ENCODE data around the gene PRKCI.

The PRKCI gene

DNA sequence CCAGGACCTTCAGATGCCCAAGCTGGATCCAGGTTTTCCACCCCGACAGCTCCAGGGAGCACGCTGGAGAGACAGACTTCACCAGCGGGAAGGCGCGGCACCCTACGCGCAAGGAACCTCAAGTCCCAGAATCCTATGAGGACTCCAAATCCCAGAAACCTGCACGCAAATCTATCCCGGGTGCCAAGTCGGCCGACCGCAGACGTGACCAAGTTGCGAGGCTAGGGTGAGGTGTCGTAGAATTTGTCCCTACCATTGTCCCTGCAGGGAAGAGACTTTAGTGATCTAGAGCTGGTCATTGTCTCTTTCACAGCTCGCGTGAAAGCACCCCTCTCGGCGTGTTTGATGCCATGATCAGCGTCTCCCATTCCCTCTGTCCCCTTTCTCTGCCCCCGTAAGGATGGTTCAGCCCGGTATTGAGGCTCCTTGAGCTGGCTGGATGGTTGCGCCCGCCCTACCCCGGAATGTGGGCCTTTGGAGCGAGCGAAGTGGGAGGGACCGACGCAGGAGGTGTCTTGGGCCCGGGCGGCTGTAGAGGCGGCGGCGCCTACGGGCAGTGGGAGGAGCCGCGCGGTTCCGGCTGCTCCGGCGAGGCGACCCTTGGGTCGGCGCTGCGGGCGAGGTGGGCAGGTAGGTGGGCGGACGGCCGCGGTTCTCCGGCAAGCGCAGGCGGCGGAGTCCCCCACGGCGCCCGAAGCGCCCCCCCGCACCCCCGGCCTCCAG lies at the start of gene PRKCI:
TSS of gene PRKCI (plus strand) at position 501 of the 723 bp plus-strand sequence. CDS start 246 bp downstream, outside the sequence.
- Histone ChIP-seq H4K20me1 (ENCODE audit: insufficient read depth, low read length) (no peaks in the 10 kb centered on the region), H3F3A (ENCODE audit: insufficient read depth, low read length) (peaks cover 6% of the 10 kb centered on the region), H3K4me3 (ENCODE audit: low read length) (peak within 1 kb of the TSS; percentile 71), H3K27ac (ENCODE audit: low read length) (peak within 1 kb of the TSS; percentile 61; the same call in 1 of the 2 replicates), H3K27me3 (replicated peaks; ENCODE audit: insufficient read depth, low read length) (no peaks in the 10 kb centered on the region), H3K9me3 (replicated peaks; ENCODE audit: insufficient read depth, low read length) (no peaks in the 10 kb centered on the region), H3K9me2 (replicated peaks; ENCODE audit: insufficient read depth, low read length) (no peaks in the 10 kb centered on the region), H3K79me2 (ENCODE audit: low read length) (peaks cover 36% of the 10 kb centered on the region), H3K9ac (ENCODE audit: low read length) (peak within 1 kb of the TSS; percentile 87), H3K4me1 (ENCODE audit: low read length) (peaks cover 4% of the 10 kb centered on the region; the same call in 1 of the 2 replicates), H2AFZ (ENCODE audit: low read length) (peak within 1 kb of the TSS; percentile 87), H3K4me2 (ENCODE audit: low read depth, low read length) (peak within 1 kb of the TSS; percentile 81), H3K36me3 (replicated peaks; ENCODE audit: insufficient read depth, low read length) (no peaks in the 10 kb centered on the region)
- no peak for TF ChIP-seq EZH2 (optimal IDR thresholded peaks at IDR 0.05; ENCODE audit: low read depth, low read length)
- peak; percentile 99 for DNase-seq

DNA sequence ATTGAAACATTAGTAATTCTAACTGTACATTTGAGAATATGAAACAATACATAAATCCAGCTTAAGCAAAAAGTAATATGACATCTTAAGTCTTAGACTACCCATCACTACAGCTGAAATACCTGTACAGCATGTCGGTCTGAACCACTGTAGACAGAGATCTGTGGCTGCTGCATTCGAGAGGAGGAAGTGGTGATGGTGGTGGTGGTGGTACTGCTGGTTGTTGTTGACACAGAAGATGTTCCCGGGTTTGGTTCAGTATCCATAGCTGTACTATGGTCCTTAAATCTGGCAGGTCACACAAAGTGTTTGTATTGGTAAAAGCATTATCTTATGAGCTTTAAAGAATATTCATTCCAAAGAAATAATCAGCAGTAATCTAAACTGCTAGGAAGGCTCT lies 43.6 kb upstream of the PRKCI start:
- peaks cover 13% of the 10 kb centered on the region for H3K36me3 ChIP-seq (replicated peaks; ENCODE audit: insufficient read depth, low read length)
- no peaks in the 10 kb centered on the region for H3K9me2 ChIP-seq (replicated peaks; ENCODE audit: insufficient read depth, low read length)
- H3K4me2 ChIP-seq (ENCODE audit: low read depth, low read length) = peak overlapping the region; percentile 97
- no peaks in the 10 kb centered on the region for H3K27me3 ChIP-seq (replicated peaks; ENCODE audit: insufficient read depth, low read length)
- H3K9me3 ChIP-seq (replicated peaks; ENCODE audit: insufficient read depth, low read length) = no peaks in the 10 kb centered on the region
- peaks cover 31% of the 10 kb centered on the region for H3K4me1 ChIP-seq (ENCODE audit: low read length)
- H3F3A ChIP-seq (ENCODE audit: insufficient read depth, low read length) = peaks cover 31% of the 10 kb centered on the region
- DNase-seq = peak; percentile 40
- no peak for TF ChIP-seq EZH2phosphoT487 (IDR thresholded peaks at IDR 0.05; ENCODE audit: low read length)
- TF ChIP-seq EZH2 (optimal IDR thresholded peaks at IDR 0.05; ENCODE audit: low read depth, low read length) = no peak
- TF ChIP-seq, protein P1, sequence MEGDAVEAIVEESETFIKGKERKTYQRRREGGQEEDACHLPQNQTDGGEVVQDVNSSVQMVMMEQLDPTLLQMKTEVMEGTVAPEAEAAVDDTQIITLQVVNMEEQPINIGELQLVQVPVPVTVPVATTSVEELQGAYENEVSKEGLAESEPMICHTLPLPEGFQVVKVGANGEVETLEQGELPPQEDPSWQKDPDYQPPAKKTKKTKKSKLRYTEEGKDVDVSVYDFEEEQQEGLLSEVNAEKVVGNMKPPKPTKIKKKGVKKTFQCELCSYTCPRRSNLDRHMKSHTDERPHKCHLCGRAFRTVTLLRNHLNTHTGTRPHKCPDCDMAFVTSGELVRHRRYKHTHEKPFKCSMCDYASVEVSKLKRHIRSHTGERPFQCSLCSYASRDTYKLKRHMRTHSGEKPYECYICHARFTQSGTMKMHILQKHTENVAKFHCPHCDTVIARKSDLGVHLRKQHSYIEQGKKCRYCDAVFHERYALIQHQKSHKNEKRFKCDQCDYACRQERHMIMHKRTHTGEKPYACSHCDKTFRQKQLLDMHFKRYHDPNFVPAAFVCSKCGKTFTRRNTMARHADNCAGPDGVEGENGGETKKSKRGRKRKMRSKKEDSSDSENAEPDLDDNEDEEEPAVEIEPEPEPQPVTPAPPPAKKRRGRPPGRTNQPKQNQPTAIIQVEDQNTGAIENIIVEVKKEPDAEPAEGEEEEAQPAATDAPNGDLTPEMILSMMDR (IDR thresholded peaks at IDR 0.05; ENCODE audit: low read length) = no peak
- no peak overlapping the region for H3K27ac ChIP-seq (ENCODE audit: low read length)
- H4K20me1 ChIP-seq (ENCODE audit: insufficient read depth, low read length) = no peaks in the 10 kb centered on the region
- no peak overlapping the region for H3K9ac ChIP-seq (ENCODE audit: low read length)
- peak overlapping the region; percentile 89; the same call in 1 of the 2 replicates for H3K4me3 ChIP-seq (ENCODE audit: low read length)
- no peak overlapping the region for H2AFZ ChIP-seq (ENCODE audit: low read length)
- H3K79me2 ChIP-seq (ENCODE audit: low read length) = peaks cover 78% of the 10 kb centered on the region

DNA sequence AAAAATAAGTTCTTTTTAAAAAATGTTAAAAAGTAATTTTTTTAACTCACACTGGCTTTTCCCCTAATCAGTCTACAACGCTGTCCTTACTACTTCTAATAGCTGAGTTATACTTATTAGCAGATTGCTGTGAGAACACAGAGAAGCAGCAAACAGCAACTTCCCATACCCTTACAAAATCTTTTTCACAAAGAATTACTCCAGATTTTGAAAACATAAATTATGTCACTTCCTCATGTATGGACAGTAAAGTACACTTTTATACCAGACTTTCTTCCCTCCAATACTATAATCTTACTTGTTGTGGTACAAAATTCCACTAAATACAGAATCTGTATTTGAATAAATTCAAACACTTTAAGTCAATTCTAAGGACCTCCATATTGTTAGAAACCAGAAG lies 42.8 kb upstream of the PRKCI start:
- no peaks in the 10 kb centered on the region for H4K20me1 ChIP-seq (ENCODE audit: insufficient read depth, low read length)
- H3K9ac ChIP-seq (ENCODE audit: low read length) = peak overlapping the region; percentile 95
- no peaks in the 10 kb centered on the region for H3K9me2 ChIP-seq (replicated peaks; ENCODE audit: insufficient read depth, low read length)
- H3K79me2 ChIP-seq (ENCODE audit: low read length) = peaks cover 71% of the 10 kb centered on the region
- H3K27ac ChIP-seq (ENCODE audit: low read length) = peak overlapping the region; percentile 79; the same call in 1 of the 2 replicates
- peak overlapping the region; percentile 89 for H3K4me3 ChIP-seq (ENCODE audit: low read length)
- no peaks in the 10 kb centered on the region for H3K9me3 ChIP-seq (replicated peaks; ENCODE audit: insufficient read depth, low read length)
- no peaks in the 10 kb centered on the region for H3K27me3 ChIP-seq (replicated peaks; ENCODE audit: insufficient read depth, low read length)
- TF ChIP-seq EZH2 (optimal IDR thresholded peaks at IDR 0.05; ENCODE audit: low read depth, low read length) (no peak), EZH2phosphoT487 (IDR thresholded peaks at IDR 0.05; ENCODE audit: low read length) (no peak)
- TF ChIP-seq, protein P1 (IDR thresholded peaks at IDR 0.05; ENCODE audit: low read length) = no peak
- H2AFZ ChIP-seq (ENCODE audit: low read length) = no peak overlapping the region
- peaks cover 13% of the 10 kb centered on the region for H3K36me3 ChIP-seq (replicated peaks; ENCODE audit: insufficient read depth, low read length)
- DNase-seq = no peak
- peaks cover 26% of the 10 kb centered on the region for H3K4me1 ChIP-seq (ENCODE audit: low read length)
- H3F3A ChIP-seq (ENCODE audit: insufficient read depth, low read length) = peaks cover 26% of the 10 kb centered on the region
- H3K4me2 ChIP-seq (ENCODE audit: low read depth, low read length) = peak overlapping the region; percentile 97
